DMS53 treated with DMSO at 0.1 percent for 48 hours (cell line): ENCODE data around the gene NEK6.
A peak's percentile ranks its signal among the peaks of the same experiment; 100 is the strongest.

Experiments used
- DNase-seq: peaks from one replicate; lab custom pipeline; 2025; ENCODE audit not compliant: unreplicated experiment; lab: John Stamatoyannopoulos, UW

The NEK6 gene

DNA sequence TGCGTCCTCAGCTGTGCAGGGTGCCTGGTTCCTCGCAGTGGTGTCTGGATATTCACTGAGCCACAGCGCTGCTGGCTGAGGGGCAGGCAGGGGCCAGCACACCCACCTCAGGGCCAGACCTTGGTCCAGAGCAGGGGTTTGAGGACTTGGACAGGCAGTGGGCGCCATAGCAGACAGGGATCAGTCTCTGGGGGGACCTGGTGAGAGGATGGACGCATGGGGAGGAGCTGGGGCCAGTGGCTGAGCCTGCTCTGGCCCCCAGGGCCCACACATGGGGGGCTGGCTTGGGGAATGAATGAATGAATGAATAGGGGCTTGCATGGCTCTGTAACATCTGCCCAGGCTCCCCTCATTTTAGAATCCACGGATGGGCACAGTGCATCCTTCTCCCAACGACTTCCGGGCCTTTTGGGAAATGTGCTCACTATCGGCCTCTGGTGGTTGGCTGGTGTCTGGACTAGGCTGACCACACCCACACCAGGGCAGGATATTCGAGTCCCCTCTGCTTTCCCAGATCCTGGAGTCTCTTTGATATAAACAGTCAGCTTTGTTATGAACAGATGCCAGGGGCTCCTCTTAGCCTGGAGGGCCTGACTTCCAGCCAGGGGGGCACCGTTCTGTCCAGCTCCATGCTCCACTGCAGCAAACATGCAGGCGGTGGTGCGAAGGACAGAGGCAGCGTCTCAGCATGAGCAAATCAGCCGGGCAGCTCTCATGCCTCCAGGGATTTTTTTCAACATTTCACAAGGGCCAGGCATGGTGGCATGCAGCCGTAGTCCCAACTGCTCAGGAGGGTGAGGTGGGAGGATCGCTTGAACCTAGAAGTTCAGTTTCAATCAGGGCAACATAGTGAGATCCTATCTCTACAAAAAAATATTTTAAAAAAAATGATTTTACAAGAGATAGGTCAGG is 62.6 kb downstream of the NEK6 start:
- DNase-seq, result peak; percentile 48

- no peak for DNase-seq
Measured at GRCh38 chr9:124321416-124321815, 63.7 kb downstream of the NEK6 start.

GRCh38 chr9:124321935-124322334 is 64.2 kb downstream of the NEK6 start:
- DNase-seq, result no peak

DNA sequence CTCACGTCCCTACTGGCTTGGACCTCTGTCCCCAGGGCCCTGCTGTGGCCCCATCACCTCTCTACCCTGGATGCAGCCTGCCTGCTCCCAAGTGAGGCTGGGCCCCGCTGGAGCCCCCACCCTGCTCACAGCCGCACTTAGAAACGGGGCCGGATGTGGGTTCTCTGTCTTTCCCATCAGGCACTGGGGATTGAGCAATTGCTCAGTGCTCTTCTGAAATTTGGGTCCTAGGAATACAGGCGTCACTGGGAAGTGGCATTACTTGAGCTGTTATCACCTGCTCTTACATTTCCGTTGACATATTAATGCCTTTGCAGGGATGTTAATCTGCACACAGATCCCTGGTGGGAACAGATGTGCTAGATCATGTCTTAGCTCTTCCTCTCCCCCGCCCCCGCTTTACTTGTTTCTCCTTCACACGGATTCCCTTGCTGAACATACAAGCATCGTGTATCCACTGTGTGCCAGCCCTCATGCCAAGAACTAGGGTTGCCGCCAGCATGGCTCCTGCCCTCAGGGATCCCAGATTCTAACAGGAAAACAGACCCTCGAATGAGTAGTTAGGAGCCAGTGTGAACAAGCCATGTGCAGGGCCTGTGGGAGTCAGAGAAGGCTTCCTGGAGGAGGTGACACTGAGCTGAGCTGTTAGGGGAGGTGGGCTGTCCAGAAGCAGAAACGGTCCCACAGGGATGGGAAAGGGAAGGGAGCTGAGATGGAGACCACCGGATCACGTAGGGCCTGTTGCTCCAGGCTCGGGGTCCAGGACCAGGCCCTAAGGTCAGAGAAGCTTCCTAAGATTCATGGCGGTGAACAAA is 65.1 kb downstream of the NEK6 start:
- DNase-seq, result no peak

GRCh38 chr9:124323904-124324303 is 66.2 kb downstream of the NEK6 start:
- DNase-seq, result no peak

- no peak for DNase-seq
Measured at GRCh38 chr9:124325816-124326215, 68.1 kb downstream of the NEK6 start.

DNA sequence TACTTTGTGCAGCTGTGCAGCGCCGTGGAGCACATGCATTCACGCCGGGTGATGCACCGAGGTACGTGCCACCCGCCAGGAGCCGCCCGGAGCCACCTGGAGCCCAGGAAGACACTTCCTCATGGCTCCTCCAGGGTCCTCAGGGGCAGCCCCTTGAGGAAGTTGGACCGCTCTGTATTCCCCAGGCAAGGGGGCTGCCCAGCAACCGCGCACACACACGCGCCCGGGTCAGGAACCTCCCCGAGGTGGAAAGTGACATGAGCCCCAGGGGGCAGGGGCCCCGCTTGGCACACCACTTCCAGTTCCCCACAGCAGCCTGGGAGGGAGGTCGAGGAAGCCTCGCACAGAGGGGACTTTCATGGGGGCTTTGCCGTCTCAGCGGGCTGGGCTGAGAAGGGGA is 68.6 kb downstream of the NEK6 start:
- no peak for DNase-seq

DNA sequence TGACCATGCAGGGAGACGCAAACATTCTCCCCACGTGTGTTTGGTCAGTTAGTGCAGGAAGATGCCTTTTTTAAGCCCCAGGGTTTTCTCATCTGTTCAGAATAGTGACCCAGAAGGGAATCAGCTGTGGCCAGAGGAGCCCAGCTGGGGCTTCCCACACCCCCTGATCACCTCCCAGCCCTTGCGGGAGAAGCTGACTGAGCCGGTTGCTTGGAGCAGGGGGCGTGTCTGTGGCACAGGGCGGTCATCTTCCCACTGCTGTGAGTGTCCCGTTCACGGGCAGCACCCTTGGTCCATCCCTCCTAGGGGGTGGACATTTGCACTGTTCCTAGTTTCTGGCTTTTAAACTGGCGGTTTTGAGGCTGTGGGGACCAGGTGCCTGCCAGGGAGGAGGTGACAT is 69.7 kb downstream of the NEK6 start:
- no peak for DNase-seq

DNA sequence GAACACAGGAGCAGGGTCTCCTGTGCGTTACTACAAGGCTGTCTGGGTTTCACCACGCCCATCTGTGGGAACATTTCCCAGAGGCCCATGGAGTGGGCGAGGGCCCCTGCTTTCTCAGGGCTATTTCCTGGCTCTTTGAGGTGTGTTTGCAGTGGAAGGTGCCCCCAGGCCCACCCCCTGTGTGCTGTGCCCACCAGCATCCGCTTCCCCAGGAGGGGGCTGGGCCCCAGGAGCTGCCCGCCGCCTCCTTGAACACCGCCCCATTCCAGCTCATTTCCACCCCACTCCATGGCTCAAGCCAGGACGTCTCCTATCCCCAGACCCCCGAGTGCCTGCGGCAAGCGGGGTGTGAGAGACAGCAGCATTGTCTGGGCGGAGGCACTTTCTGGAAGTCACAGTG is 70.5 kb downstream of the NEK6 start:
- no peak for DNase-seq

GRCh38 chr9:124329206-124329792 is 71.5 kb downstream of the NEK6 start:
- no peak for DNase-seq

DNA sequence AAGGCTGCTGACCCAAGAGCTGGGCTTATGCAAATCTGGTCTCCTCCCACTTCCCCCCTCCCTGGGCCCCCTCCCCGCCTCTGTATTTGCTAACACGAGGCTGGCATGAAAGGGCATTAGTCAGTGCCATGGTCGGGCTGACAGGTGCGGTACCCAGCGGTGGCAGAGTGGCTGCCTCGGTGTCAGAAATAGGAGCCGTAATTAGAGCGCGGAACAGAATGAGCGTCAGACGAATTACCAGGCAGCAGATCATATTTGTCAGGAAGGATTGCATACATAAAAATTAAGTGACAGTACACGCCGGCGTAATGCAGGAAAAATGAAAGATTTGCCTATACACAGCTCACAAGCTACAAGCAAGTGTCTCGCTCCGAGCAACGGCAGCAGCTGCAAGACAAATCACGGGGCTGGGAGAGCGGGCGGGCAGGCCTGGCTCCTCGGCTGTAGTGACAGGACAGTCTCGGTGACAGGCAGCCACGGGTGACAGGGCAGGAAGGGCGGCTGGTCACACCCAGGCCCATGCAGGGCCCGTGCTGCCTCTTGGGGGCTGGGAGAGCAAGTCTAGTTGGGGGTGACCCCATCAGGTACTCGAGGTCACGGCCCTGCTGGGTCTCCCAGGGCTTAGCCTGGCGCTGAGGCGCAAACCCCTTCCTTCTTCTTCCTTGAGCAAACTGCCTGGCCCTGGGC is 72.4 kb downstream of the NEK6 start:
- no peak for DNase-seq

DNA sequence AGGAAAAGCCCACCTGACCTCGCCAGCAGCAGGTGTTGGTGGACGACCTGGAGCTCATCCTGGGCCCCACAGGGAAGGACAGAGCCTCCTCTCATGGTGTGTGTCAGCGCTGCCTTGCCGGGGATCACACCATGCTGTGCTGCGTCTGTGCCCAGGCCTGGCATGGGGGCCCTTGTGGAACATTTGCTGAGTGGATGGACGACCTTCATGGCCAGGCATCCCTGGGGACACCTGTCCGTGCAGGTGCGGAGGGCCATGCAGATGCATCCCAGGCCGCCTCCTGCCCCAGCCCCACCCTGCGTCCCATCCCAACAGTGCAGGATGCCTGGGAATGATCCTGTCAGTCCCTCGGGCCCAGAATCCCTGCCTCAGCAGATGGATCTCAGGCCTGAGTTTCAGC is 73.8 kb downstream of the NEK6 start:
- no peak for DNase-seq

DNA sequence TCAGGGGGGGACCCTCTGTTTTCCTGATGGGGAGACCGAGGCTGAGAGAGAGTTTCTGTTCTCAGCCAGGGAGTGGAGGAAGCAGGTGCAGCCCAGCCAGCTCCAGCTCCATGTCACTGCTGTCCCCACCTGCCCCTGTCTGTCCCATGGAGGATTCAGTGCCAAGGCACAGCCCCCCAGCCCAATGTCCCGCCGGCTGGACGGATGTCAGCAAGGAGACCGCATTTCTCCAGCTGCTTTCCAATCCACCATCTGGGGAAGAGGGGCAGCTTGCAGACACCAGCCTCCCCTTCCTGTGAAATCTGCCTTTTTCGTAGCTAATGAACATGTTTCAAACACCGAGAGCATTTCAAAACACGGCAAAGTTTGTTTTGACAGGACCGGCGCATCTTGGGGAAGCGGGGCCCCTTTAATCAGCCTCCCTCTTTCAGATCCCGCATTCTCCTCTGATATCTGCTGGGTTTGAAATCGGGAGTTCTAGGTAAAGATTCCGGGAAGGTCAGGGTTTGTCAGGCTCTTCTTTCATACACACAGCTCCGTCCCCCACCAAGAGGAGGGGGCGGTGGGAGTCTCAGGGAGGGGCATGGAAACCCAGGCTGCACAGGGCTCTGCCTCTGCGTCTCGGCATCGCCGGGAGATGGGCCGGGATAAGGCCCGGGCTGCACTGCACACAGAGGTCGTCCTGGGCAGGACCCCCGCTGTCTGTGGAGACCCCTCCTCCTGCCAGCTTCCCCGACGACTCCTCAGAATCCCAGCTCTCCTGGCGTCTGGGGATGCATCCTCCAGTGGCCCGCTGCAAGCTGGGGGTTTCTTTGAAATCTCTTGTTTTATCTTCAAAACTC is 74.8 kb downstream of the NEK6 start:
- no peak for DNase-seq

GRCh38 chr9:124333203-124333579 is 75.4 kb downstream of the NEK6 start:
- DNase-seq, result no peak

- no peak for DNase-seq
Measured at GRCh38 chr9:124334568-124335319, 77.0 kb downstream of the NEK6 start.

DNA sequence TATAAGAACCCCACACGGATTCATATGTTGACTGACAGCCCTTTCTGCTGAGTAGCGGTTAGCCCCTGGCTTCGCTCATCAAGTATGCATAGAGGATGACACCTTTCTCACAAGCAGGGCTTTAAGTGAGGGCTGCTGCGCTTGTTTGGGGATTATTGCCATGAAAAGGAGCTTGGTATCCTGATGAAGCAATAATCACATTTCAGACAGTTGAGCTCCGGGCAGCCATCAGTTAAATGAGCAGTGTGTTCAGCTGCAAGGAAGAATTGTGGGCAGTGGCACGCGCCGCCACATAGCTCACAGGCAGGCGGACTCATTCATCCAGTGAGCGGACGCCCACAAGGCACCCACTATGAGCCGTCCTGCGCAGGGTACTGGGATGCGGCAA is 77.6 kb downstream of the NEK6 start:
- no peak for DNase-seq

DNA sequence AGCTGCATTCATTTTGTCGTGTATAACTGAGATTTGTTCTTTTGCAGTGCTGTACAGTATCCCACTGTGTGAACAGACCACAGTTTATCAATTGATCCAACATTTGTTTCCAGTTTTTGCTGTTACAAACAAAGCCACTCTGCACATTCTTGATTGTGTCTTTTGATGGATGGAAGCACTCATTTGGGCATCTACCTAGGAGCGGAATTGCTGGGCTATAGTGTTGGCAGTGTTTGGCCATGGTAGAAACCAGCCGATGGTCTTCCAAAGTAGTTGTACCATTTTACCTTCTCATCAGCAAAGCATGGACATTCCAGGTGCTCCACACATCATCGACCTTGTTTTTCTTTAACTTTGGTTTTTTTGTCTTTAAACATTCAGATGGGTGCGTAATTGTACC is 79.8 kb downstream of the NEK6 start:
- DNase-seq, result no peak

DNA sequence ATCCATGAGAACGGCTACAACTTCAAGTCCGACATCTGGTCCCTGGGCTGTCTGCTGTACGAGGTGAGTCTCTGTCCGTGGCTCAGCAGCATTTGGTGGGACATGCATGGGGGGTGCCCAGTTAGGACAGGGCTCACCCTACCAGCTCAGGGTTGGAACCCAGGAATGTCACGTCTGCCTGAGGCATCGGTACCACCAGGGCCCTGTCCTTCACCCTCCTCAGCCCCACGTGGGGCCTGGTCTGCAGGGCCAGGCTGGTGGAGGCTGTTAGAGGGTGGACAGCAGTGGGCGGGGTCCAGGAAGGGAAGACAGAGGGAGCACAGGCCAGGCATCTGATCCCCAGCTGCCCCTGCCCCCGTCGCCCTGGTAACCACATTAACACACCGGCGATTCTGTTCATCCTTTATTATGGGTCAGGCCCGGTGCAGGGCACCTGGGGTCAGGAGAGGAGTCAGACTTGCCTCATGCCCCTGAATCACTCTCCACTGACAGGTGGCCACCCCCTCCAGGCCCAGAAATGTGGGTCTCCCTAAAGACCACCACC is 81.9 kb downstream of the NEK6 start:
- no peak for DNase-seq
